GM19463 (cell line): ENCODE results near the gene GINS2.

Experiments used
- ATAC-seq: cut with Tn5 transposase; IDR thresholded peaks from one replicate; pipeline ENCODE4 v1.9.1; 2021; ENCODE audit warnings: mild to moderate bottlenecking, moderate library complexity; ENCODE audit not compliant: unreplicated experiment

Gene GINS2

GRCh38 chr16:85655216-85656129, 33.3 kb downstream of the GINS2 start:
- ATAC-seq: no peak

DNA sequence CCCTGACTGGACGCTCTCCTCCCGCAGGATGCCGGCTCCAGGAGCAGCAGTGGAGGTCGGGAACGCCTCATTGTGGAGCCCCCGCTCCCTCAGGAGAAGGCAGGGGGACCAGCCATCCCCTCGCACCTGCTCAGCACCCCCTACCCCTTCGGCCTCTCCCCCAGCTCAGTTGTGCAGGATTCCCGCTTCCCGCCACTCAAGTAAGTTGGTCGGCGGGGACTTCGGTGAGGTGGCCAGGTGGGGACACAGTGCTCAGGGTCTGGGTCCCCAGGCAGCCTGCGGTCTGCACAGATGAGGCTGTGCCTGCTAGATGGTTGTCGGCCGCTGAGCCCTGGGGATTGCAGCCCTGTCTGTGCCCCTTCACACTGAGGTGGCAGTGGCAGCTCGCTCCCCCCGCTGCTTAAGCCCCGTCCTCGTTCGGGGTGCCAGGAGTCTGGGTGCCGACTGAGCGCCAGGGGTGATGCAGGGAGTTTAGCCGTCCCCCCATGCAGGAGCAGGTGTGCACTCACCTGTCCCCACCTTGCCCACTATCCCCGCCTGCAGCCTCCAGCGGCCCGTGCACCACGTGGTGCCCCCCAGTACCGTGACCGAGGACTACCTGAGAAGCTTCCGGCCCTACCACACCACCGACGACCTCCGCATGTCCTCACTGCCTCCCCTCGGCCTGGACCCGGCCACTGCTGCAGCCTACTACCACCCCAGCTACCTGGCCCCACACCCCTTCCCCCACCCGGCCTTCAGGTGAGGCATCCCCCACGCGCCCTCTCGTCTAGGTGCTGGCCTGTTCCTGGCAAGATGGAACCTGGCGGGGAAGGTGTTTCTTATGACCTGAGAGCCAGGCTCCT, 34.3 kb downstream of the GINS2 start:
- ATAC-seq: no peak

- ATAC-seq: no peak
Measured at GRCh38 chr16:85653290-85653891, 35.4 kb downstream of the GINS2 start.

- no peak for ATAC-seq
Measured at GRCh38 chr16:85652431-85653221, 36.1 kb downstream of the GINS2 start.

- ATAC-seq: no peak
Measured at GRCh38 chr16:85651629-85652430, 36.9 kb downstream of the GINS2 start.

GRCh38 chr16:85650844-85651628, 37.7 kb downstream of the GINS2 start:
- no peak for ATAC-seq

DNA sequence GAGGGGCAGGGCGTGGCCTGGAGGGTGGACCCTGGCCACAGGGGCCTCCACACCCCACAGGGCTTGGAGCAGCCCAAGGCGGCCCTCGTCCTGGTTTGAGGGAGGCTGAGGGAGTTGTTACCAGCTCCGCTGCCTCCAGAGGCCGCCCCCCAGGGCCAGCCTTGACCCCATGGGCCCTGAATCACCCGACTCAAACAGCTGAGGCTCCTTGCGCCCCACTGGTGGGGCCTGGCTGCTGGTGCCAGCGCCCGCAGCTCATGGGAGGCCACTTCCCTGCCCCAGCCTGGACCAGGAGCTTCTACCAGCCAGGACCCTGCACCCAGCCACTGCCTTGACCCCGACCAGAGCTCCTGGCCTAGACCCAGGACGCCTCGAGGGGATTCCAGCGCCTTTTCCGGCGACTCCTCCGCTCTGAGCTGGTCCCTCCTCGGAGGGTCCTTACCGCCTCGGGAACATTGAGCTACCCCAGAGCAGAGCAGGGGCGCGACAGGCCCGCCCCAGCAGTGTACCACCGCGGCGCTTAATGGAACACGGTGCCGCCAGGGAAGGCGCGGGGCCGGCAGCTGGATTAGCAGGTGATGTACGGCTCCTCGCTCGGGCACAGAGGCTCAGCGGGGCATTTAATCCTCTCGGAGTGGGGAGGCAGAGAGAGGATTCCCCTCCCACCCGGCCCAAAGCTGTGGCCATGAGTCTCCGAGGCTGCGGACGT, 38.5 kb downstream of the GINS2 start:
- ATAC-seq: no peak

DNA sequence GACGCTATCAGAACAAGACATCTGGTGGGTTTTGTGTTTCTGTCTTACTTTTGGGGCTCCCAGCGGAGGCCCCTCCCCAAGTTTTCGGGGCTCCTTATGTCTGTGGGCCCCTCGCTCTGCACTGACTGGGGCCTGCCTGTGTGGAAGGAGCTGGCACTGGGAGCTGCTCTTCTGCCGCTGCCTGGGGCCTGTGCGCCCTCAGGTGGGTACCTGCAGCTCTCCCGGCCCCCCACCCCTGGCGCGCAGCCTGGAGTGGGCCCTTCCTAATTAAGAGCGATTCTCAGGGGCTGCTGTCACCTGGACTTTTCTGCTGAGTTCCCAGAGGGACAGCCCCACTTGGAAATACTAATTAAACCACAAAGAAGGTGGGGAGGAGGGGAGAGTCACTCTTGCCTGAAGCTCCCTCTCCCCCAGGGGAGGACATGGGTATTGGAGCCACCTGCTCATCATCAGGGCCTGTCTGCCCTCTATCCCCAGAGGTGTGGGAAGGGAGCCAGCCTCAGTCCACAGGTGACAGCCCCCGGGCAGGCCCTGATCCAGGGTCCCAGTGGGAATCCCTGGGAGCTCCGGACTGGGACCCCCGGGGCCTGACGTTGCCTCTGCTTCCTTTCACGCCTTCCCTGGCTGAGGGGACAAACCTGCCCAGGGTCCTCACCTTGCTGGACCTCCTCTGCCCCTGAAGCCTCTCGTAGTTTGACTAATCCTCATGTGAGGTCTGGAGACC, 39.2 kb downstream of the GINS2 start:
- no peak for ATAC-seq

- ATAC-seq: no peak
Measured at GRCh38 chr16:85648805-85649204, 39.9 kb downstream of the GINS2 start.

DNA sequence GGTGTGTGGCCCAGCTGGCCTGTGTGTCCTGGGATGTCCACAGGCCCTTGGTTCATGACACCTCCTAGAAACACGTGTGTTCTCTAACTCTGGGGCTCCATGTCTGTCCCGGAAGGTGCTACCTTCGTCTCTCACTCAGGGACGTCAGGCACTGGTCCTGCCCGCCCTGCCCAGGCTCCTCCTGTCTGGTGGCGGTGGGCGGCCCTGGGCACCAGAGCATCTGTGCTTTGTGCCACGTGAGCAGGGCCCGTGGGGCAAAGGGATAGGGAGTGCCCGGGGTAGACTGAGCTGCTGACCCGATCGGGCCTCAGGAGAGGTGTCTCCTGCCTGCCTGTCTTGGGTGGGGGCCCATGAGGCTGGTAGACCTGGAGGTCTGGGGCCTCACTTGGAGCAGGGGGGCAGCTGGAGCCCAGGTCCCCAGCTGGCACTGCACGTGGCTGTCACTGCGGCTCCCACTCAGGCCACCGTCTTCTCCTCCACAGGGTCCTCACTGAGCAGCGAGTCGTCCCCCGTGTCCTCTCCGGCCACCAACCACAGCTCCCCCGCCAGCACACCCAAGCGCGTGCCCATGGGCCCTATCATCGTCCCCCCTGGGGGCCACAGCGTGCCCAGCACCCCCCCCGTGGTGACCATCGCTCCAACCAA, 40.6 kb downstream of the GINS2 start:
- ATAC-seq: no peak

DNA sequence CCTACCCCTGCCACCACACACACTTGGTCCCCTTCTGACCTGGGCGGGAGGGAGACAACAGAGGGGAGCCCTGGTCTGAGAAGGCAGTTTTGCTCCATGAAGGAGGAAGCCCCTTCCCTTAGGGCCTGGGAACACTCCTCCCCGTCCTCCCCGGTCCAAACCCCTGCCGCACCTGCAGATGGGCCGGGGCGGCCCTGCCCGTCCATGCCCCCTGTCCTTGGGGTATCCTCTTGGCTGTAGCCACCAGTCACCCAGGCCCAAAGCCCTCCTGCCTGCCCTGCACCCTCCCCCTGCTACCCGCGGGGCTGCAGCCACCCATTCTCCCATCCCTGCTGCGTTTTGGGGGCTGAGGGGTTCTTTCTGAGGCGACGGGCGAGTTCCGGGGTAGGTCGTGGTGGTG, 41.8 kb downstream of the GINS2 start:
- ATAC-seq: no peak

GRCh38 chr16:85646358-85646907, 42.3 kb downstream of the GINS2 start:
- no peak for ATAC-seq

DNA sequence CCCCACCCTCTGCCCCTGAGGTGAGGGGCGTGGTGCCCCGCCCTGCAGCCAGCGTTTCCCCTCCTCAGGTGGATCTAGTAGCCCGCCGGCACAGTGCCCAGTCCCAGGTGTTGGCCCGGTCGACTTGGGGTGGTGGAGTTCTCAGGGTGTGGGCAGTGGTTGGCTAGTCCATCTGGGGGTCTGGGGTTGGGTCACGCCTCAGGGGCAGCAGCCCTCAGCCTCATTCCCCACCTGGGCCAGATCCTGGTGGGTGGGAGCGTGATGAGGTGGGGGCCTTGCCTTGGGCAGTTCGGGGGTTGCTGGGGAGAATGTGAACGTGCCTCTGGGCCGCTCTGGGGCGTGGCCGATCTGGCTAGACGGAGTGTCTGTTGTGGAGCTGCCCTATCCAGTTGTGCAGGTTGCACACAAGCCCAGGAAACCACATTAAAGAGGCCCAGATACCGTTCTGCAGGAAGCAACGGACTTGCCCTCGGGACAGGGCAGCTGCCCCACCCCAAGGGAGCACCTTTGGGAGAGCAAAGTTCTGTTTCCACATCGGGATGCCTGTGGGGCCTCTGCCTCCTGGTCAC, 43.6 kb downstream of the GINS2 start:
- ATAC-seq: no peak

GRCh38 chr16:85644093-85644712, 44.6 kb downstream of the GINS2 start:
- no peak for ATAC-seq

DNA sequence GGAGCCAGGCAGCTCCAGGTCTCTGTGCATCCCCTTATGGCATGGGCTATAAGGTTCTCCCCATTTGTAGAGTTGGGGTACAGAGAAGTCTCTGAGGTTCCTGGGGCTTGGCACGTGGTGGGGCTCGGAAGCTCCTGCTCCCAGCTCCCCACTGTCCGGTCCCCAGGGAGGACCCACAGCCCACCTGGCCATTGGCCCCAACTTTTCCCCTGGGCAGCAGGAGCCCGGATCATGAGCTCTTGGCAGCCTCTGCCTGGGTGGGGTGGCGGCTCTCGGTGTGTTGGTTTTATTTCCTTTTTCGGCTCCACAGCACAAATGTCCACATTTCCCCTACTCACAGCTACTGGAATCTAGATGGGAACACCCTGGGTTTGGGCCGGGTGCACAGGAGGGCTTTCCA, 45.1 kb downstream of the GINS2 start:
- no peak for ATAC-seq

GRCh38 chr16:85642762-85643358, 45.9 kb downstream of the GINS2 start:
- no peak for ATAC-seq
